MCF 10A (cell line): ENCODE results near the gene NEU1. TPM values are rescaled to one million over a fixed set of nuclear protein-coding genes. Genes with fewer than 3 reads are reported as not detected.
"Not testable (repeated sequence)": the region's sequence is repeated elsewhere in the genome, so short reads cannot be mapped to it uniquely, and the experiment has no call there.

ENCODE experiments used
- BruUV-seq: library from RNA; stranded (reverse); fragments of 400-500 nt; replicated peaks from 2 replicates; lab custom pipeline; 2021; lab: Mats Ljungman, UMichigan
- CTCF ChIA-PET: fragments of 300-600 bp; sonication (Branson Sonifier 250); formaldehyde crosslinking; extraction: SDS; loops from one replicate; lab custom pipeline; 2021; ENCODE audit warnings: antibody characterized with exemption, inconsistent platforms; lab: Yijun Ruan, JAX
- POLR2A ChIA-PET: fragments of 300-600, 350-650 bp; sonication (Branson Sonifier 250); formaldehyde crosslinking; extraction: SDS; loops from one replicate; lab custom pipeline; 2020; ENCODE audit warnings: antibody characterized with exemption, inconsistent platforms; lab: Yijun Ruan, JAX
- DNase-seq: peaks from one replicate; pipeline ENCODE4 v3.0.0-alpha.2; 2018; ENCODE audit not compliant: unreplicated experiment
- H3K27ac Mint-ChIP-seq: one replicate; pipeline ENCODE4 v1.8.0; 2022; ENCODE audit warnings: mild to moderate bottlenecking, low read depth, mixed read lengths; ENCODE audit not compliant: unreplicated experiment
- H3K27me3 Mint-ChIP-seq: one replicate; pipeline ENCODE4 v1.8.0; 2022; ENCODE audit warnings: mixed read lengths; ENCODE audit not compliant: insufficient read depth, unreplicated experiment
- H3K36me3 Mint-ChIP-seq: one replicate; pipeline ENCODE4 v1.8.0; 2022; ENCODE audit warnings: mild to moderate bottlenecking, moderate library complexity, mixed read lengths; ENCODE audit not compliant: insufficient read depth, unreplicated experiment
- H3K4me1 Mint-ChIP-seq: one replicate; pipeline ENCODE4 v1.8.0; 2022; ENCODE audit warnings: mixed read lengths; ENCODE audit not compliant: insufficient read depth, unreplicated experiment
- H3K4me3 Mint-ChIP-seq: one replicate; pipeline ENCODE4 v1.8.0; 2022; ENCODE audit warnings: mild to moderate bottlenecking, moderate library complexity, mixed read lengths; ENCODE audit not compliant: unreplicated experiment
- H3K9me3 Mint-ChIP-seq: one replicate; pipeline ENCODE4 v1.8.0; 2022; ENCODE audit warnings: mixed read lengths; ENCODE audit not compliant: unreplicated experiment
- CTCF ChIP-seq: fragments of 200-600 bp; IDR thresholded peaks from one replicate; pipeline ENCODE4 v1.8.0; 2022; ENCODE audit warnings: antibody characterized with exemption, mild to moderate bottlenecking; ENCODE audit not compliant: unreplicated experiment
- intact Hi-C: fragments of 100-400 bp; cut with micrococcal nuclease; formaldehyde crosslinking; loops from 2 replicates; pipeline ENCODE4 v1.14.1; 2022
- total RNA-seq: library from RNA; stranded (reverse); gene quantifications from 2 replicates; pipeline ENCODE4 v1.2.3, GENCODE V29; 2022

Gene NEU1
- total RNA-seq, 1 experiment from 2014 or later, result 19.7 TPM

- Mint-ChIP-seq H3K27ac (no peak overlapping the region), H3K9me3 (no peaks in the 10 kb centered on the region), H3K4me1 (peaks cover 20% of the 10 kb centered on the region), H3K4me3 (no peak overlapping the region), H3K36me3 (no peaks in the 10 kb centered on the region), H3K27me3 (no peaks in the 10 kb centered on the region)
- no peak for TF ChIP-seq CTCF
- POLR2A ChIA-PET, result interaction anchor here (0.6 to 1.7 kb wide), 14 partner anchors 10 to 221 kb away, joined by 3 to 5 read pairs (median 4); partner anchors contain the start of genes ATF6B, DXO, EHMT2 and NEU1
- CTCF ChIA-PET, result interaction anchor here (0.8 to 4.8 kb wide), 3 partner anchors 13 to 45 kb away, joined by 3 to 32 read pairs (median 5); no protein-coding TSS in a partner anchor
- intact Hi-C loops, result no loop called here
- BruUV-seq, result no TSS peak
- peak; percentile 65 for DNase-seq
Observed at GRCh38 chr6:31907158-31907813, 44.7 kb upstream of the NEU1 start.

DNA sequence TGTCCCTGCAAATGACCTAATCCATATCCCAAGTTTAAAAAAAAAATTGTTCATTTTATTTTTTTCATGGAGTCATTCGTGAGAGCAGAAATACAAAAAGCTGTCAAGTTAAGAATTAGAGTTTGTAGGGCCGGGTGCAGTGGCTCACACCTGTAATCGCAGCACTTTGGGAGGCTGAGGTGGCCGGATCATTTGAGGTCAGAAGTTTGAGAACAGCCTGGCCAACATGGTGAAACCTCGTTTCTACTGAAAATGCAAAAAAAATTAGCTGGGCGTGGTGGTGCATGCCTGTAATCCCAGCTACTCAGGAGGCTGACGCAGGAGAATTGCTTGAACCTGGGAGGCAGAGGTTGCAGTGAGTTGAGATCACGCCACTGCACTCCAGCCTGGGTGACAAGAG lies 44.1 kb upstream of the NEU1 start:
- H3K9me3 Mint-ChIP-seq, H3K36me3 Mint-ChIP-seq, DNase-seq, intact Hi-C loops, BruUV-seq, H3K4me3 Mint-ChIP-seq, H3K27me3 Mint-ChIP-seq, H3K27ac Mint-ChIP-seq: not testable (repeated sequence)
- peaks cover 18% of the 10 kb centered on the region for H3K4me1 Mint-ChIP-seq
- POLR2A ChIA-PET, result interaction anchor here (0.6 to 1.7 kb wide), 7 partner anchors 13 to 65 kb away, joined by 3 to 5 read pairs (median 4); partner anchors contain the start of genes DXO and NEU1
- CTCF ChIA-PET, result interaction anchor here (1.0 to 4.8 kb wide), 2 partner anchors 14 to 45 kb away, joined by 5 to 32 read pairs; no protein-coding TSS in a partner anchor

GRCh38 chr6:31906122-31906521 lies 43.5 kb upstream of the NEU1 start:
- Mint-ChIP-seq H3K27me3 (no peaks in the 10 kb centered on the region), H3K4me1 (peaks cover 18% of the 10 kb centered on the region), H3K27ac (no peak overlapping the region), H3K4me3 (no peak overlapping the region), H3K36me3 (no peaks in the 10 kb centered on the region), H3K9me3 (no peaks in the 10 kb centered on the region)
- TF ChIP-seq CTCF, result no peak
- POLR2A ChIA-PET, result interaction anchor here (0.8 to 1.6 kb wide), 3 partner anchors 14 to 50 kb away, joined by 3 to 4 read pairs (median 3); no protein-coding TSS in a partner anchor
- DNase-seq, result no peak
- intact Hi-C loops, result no loop called here
- BruUV-seq, result no TSS peak
- CTCF ChIA-PET, result interaction anchor here (1.7 kb wide), 1 partner anchor 46 kb away, joined by 7 read pairs; no protein-coding TSS in a partner anchor

GRCh38 chr6:31905041-31905440 lies 42.4 kb upstream of the NEU1 start:
- Mint-ChIP-seq H3K36me3 (no peaks in the 10 kb centered on the region), H3K27me3 (no peaks in the 10 kb centered on the region), H3K9me3 (no peaks in the 10 kb centered on the region), H3K27ac (no peak overlapping the region), H3K4me1 (peaks cover 14% of the 10 kb centered on the region), H3K4me3 (no peak overlapping the region)
- ChIA-PET CTCF (interaction anchor here (1.0 to 1.7 kb wide), 2 partner anchors 16 to 47 kb away, joined by 4 to 7 read pairs; no protein-coding TSS in a partner anchor), POLR2A (interaction anchor here (0.6 to 1.7 kb wide), 4 partner anchors 13 to 1563 kb away, joined by 3 to 5 read pairs (median 4); partner anchors contain the start of genes DXO, NELFE and SKIC2)
- intact Hi-C loops, result no loop called here
- BruUV-seq, result no TSS peak
- TF ChIP-seq CTCF, result no peak
- DNase-seq, result no peak
